H9 (cell line): ENCODE data around the gene SLC1A4. TPM values are rescaled to one million over a fixed set of nuclear protein-coding genes. Genes with fewer than 3 reads are reported as not detected.

ENCODE experiments used
- DNase-seq: peaks from one replicate; pipeline ENCODE4 v3.0.0-alpha.2; 2017
- H2AFZ ChIP-seq: one replicate; pipeline ENCODE4 v1.6.1; 2013; ENCODE audit warnings: mild to moderate bottlenecking, low read length, control low read depth, moderate library complexity
- H2AK5ac ChIP-seq: 2 replicates; pipeline ENCODE4 v1.6.1; 2013; ENCODE audit warnings: low read length, control low read depth, mixed read lengths; ENCODE audit not compliant: insufficient read length
- H2BK120ac ChIP-seq: one replicate; pipeline ENCODE4 v1.6.1; 2013; ENCODE audit warnings: low read depth, mild to moderate bottlenecking, low read length, control low read depth, inconsistent platforms; ENCODE audit not compliant: poor library complexity, severe bottlenecking
- H2BK12ac ChIP-seq: 2 replicates; pipeline ENCODE4 v1.6.1; 2013; ENCODE audit warnings: low read length, control low read depth, mixed read lengths, low read depth; ENCODE audit not compliant: insufficient read length
- H2BK15ac ChIP-seq: 2 replicates; pipeline ENCODE4 v1.6.1; 2013; ENCODE audit warnings: low read depth, low read length, control low read depth
- H2BK20ac ChIP-seq: one replicate; pipeline ENCODE4 v1.6.1; 2013; ENCODE audit warnings: low read depth, mild to moderate bottlenecking, low read length, control low read depth, inconsistent platforms; ENCODE audit not compliant: poor library complexity, severe bottlenecking
- H2BK5ac ChIP-seq: 2 replicates; pipeline ENCODE4 v1.6.1; 2013; ENCODE audit warnings: low read length, control low read depth, mixed read lengths; ENCODE audit not compliant: insufficient read length
- H3K14ac ChIP-seq: 2 replicates; pipeline ENCODE4 v1.6.1; 2013; ENCODE audit warnings: low read length, control low read depth; ENCODE audit not compliant: insufficient read depth
- H3K18ac ChIP-seq: 2 replicates; pipeline ENCODE4 v1.6.1; 2013; ENCODE audit warnings: low read depth, mild to moderate bottlenecking, mixed read lengths, low read length, control low read depth; ENCODE audit not compliant: insufficient read length
- H3K23ac ChIP-seq: 2 replicates; pipeline ENCODE4 v1.6.1; 2013; ENCODE audit warnings: low read length, control low read depth, mixed read lengths, low read depth; ENCODE audit not compliant: insufficient read length
- H3K23me2 ChIP-seq: 2 replicates; pipeline ENCODE4 v1.6.1; 2013; ENCODE audit warnings: low read depth, mild to moderate bottlenecking, mixed read lengths, low read length, control low read depth; ENCODE audit not compliant: insufficient read length, poor library complexity, severe bottlenecking
- H3K27ac ChIP-seq: 2 replicates; pipeline ENCODE4 v1.5.1; 2013; ENCODE audit warnings: low read length, control low read depth, mixed read lengths, low read depth; ENCODE audit not compliant: insufficient read length
- H3K27me3 ChIP-seq: 2 replicates; pipeline ENCODE4 v1.6.1; 2013; ENCODE audit warnings: low read length, control low read depth, inconsistent platforms; ENCODE audit not compliant: insufficient read depth
- H3K4ac ChIP-seq: 2 replicates; pipeline ENCODE4 v1.6.1; 2013; ENCODE audit warnings: low read depth, mild to moderate bottlenecking, control low read depth, inconsistent platforms, low read length, moderate library complexity
- H3K4me1 ChIP-seq: 2 replicates; pipeline ENCODE4 v1.6.1; 2013; ENCODE audit warnings: low read length, control low read depth, inconsistent platforms; ENCODE audit not compliant: insufficient read depth
- H3K4me2 ChIP-seq: 2 replicates; pipeline ENCODE4 v1.6.1; 2013; ENCODE audit warnings: low read length, control low read depth, mixed read lengths; ENCODE audit not compliant: insufficient read length, insufficient read depth
- H3K56ac ChIP-seq: 2 replicates; pipeline ENCODE4 v1.6.1; 2013; ENCODE audit warnings: low read depth, mild to moderate bottlenecking, mixed read lengths, low read length, control low read depth; ENCODE audit not compliant: insufficient read length
- H3K79me1 ChIP-seq: 2 replicates; pipeline ENCODE4 v1.6.1; 2013; ENCODE audit warnings: low read depth, mild to moderate bottlenecking, moderate library complexity, low read length, control low read depth, inconsistent platforms; ENCODE audit not compliant: insufficient read depth, poor library complexity, severe bottlenecking
- H3K79me2 ChIP-seq: 2 replicates; pipeline ENCODE4 v1.6.1; 2013; ENCODE audit warnings: low read length, control low read depth, inconsistent platforms; ENCODE audit not compliant: insufficient read depth
- H3K9ac ChIP-seq: 2 replicates; pipeline ENCODE4 v1.6.1; 2013; ENCODE audit warnings: low read length, control low read depth, mixed read lengths; ENCODE audit not compliant: insufficient read length; ENCODE audit errors: extremely low read depth
- H3K9me3 ChIP-seq: one replicate; pipeline ENCODE4 v1.6.1; 2013; ENCODE audit warnings: low read depth, low read length, inconsistent platforms; ENCODE audit not compliant: control insufficient read depth
- H3T11ph ChIP-seq: one replicate; pipeline ENCODE4 v1.6.1; 2013; ENCODE audit warnings: mild to moderate bottlenecking, low read length, control low read depth, inconsistent platforms
- H4K20me1 ChIP-seq: one replicate; pipeline ENCODE4 v1.6.1; 2013; ENCODE audit not compliant: control insufficient read depth, insufficient read length, insufficient read depth
- H4K5ac ChIP-seq: 2 replicates; pipeline ENCODE4 v1.6.1; 2013; ENCODE audit warnings: low read depth, mild to moderate bottlenecking, mixed read lengths, low read length, control low read depth; ENCODE audit not compliant: insufficient read length
- H4K8ac ChIP-seq: replicated peaks from 2 replicates; pipeline ENCODE4 v1.6.1; 2013; ENCODE audit warnings: low read length, control low read depth, mixed read lengths, low read depth; ENCODE audit not compliant: insufficient read length
- H4K91ac ChIP-seq: 2 replicates; pipeline ENCODE4 v1.6.1; 2013; ENCODE audit warnings: low read depth, mild to moderate bottlenecking, moderate library complexity, mixed read lengths, low read length, control low read depth; ENCODE audit not compliant: insufficient read length
- H3K27ac Mint-ChIP-seq, 3 experiments: 2 replicates in 2 of 3; 3 replicates in 1 of 3; pipeline ENCODE4 v1.8.0; 2020 to 2021; ENCODE audit warnings: mixed read lengths in 3 of 3, mild to moderate bottlenecking in 1 of 3, moderate library complexity in 1 of 3
- H3K27me3 Mint-ChIP-seq: 2 replicates; pipeline ENCODE4 v1.8.0; 2021; ENCODE audit warnings: low read depth, mild to moderate bottlenecking, moderate library complexity, mixed read lengths
- H3K36me3 Mint-ChIP-seq, 3 experiments: 2 replicates in 2 of 3; 3 replicates in 1 of 3; pipeline ENCODE4 v1.8.0; 2020 to 2021; ENCODE audit warnings: low read depth in 3 of 3, mixed read lengths in 3 of 3; ENCODE audit not compliant: insufficient read depth in 1 of 3
- H3K4me1 Mint-ChIP-seq, 2 experiments: 2 replicates each; pipeline ENCODE4 v1.8.0; 2020; ENCODE audit warnings: mixed read lengths in 2 of 2
- H3K4me3 Mint-ChIP-seq, 2 experiments: 2 replicates in 1 of 2; 3 replicates in 1 of 2; pipeline ENCODE4 v1.8.0; 2020 to 2021; ENCODE audit warnings: mild to moderate bottlenecking in 2 of 2, mixed read lengths in 2 of 2, moderate library complexity in 1 of 2
- H3K9me3 Mint-ChIP-seq, 2 experiments: 2 replicates in 1 of 2; 3 replicates in 1 of 2; pipeline ENCODE4 v1.8.0; 2020; ENCODE audit warnings: mild to moderate bottlenecking in 2 of 2, mixed read lengths in 2 of 2, moderate library complexity in 1 of 2
- WGBS: extraction: QIAGEN DNeasy Blood & Tissue Kit; methylation state at CpG from one replicate; pipeline ENCODE4 v1.1.7; 2013; ENCODE audit warnings: missing lambda C conversion rate, low lambda C conversion rate, mixed read lengths; ENCODE audit not compliant: insufficient read length; ENCODE audit errors: extremely low coverage; 5-methylcytosine and 5-hydroxymethylcytosine counted together
- total RNA-seq: library from RNA; stranded (reverse); gene quantifications from 2 replicates; pipeline ENCODE4 v1.2.1, GENCODE V29; 2021
- TF ChIP-seq, protein P1 (sequence below): fragments of 200-600 bp; sonication (generic); conservative IDR thresholded peaks from 3 replicates; pipeline ENCODE4 v1.8.0; 2021; ENCODE audit warnings: antibody characterized with exemption, mild to moderate bottlenecking

SLC1A4 gene
- total RNA-seq, 1 experiment from 2014 or later = 1.9 TPM

DNA sequence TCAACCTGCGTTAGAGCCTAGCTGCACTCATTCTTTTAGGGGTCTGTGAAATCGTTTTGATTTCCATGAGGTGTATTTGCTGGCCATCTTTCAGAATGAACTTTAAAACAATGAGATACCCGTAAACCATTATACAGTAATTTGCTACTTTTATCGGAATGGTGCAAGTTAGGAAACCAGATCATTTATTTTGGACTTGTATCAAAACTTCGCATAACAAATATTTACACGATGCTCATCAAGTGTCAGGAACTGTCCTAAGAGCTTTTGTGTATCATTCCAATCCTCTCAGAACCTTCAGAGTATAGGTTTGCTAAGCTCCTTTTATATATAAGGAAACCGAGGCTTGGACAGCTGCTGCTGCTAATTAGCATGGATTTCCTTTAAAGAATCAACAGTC, 22.4 kb upstream of the SLC1A4 start:
- Histone ChIP-seq H2BK5ac (no peak overlapping the region), H3K27me3 (no peaks in the 10 kb centered on the region), H3K4me2 (no peak overlapping the region), H2BK20ac (no peak overlapping the region), H2AK5ac (no peak overlapping the region), H4K8ac (no peak overlapping the region), H2BK12ac (no peak overlapping the region), H4K5ac (no peak overlapping the region), H4K91ac (no peak overlapping the region), H3K4me1 (no peaks in the 10 kb centered on the region), H3T11ph (no peak overlapping the region), H3K79me2 (no peaks in the 10 kb centered on the region), H3K14ac (no peak overlapping the region), H3K27ac (no peak overlapping the region), H3K18ac (no peak overlapping the region), H3K23ac (no peak overlapping the region), H4K20me1 (no peaks in the 10 kb centered on the region), H2AFZ (no peak overlapping the region), H3K9me3 (no peaks in the 10 kb centered on the region), H3K9ac (no peak overlapping the region), H2BK15ac (no peak overlapping the region), H3K79me1 (no peaks in the 10 kb centered on the region), H2BK120ac (no peak overlapping the region), H3K4ac (no peak overlapping the region), H3K23me2 (no peaks in the 10 kb centered on the region), H3K56ac (no peak overlapping the region)
- Mint-ChIP-seq H3K4me3 (no peak overlapping the region), H3K4me1 (no peaks in the 10 kb centered on the region), H3K27ac (no peak overlapping the region), H3K27me3 (no peaks in the 10 kb centered on the region), H3K36me3 (no peaks in the 10 kb centered on the region; a peak in 1 of 7 replicates), H3K9me3 (no peaks in the 10 kb centered on the region)
- TF ChIP-seq, protein P1, sequence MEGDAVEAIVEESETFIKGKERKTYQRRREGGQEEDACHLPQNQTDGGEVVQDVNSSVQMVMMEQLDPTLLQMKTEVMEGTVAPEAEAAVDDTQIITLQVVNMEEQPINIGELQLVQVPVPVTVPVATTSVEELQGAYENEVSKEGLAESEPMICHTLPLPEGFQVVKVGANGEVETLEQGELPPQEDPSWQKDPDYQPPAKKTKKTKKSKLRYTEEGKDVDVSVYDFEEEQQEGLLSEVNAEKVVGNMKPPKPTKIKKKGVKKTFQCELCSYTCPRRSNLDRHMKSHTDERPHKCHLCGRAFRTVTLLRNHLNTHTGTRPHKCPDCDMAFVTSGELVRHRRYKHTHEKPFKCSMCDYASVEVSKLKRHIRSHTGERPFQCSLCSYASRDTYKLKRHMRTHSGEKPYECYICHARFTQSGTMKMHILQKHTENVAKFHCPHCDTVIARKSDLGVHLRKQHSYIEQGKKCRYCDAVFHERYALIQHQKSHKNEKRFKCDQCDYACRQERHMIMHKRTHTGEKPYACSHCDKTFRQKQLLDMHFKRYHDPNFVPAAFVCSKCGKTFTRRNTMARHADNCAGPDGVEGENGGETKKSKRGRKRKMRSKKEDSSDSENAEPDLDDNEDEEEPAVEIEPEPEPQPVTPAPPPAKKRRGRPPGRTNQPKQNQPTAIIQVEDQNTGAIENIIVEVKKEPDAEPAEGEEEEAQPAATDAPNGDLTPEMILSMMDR = no peak
- no peak for DNase-seq
- no CpG with 5 or more reads among the region's 7 CpGs for WGBS
